Embryonic facial prominence (tissue), 1 donor: ENCODE measurements around the gene CNOT1.
"Not testable (repeated sequence)": the region's sequence is repeated elsewhere in the genome, so short reads cannot be mapped to it uniquely, and the experiment has no call there.

Experiments used
- DNase-seq: peaks from one replicate; pipeline ENCODE4 v3.0.0-alpha.2; 2016; ENCODE audit errors: extremely low spot score

Gene CNOT1

DNA sequence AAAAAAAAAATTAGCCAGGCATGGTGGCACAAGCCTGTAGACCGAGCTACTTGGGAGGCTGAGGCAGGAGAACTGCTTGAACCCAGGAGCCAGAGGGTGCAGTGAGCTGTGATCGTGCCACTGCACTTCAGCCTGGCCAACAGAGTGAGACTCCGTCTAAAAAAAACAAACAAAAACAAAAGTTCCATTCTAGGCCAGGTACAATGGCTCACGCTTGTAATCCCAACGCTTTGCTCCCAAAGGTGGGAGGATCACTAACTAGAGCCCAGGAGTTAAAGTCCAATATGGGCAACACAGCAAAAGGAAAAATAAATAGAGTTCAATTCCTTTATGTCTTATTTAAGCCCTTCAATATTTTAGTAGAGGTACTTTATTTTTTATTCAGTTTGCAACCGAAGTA lies 47.5 kb downstream of the CNOT1 start:
- DNase-seq, result no peak

DNA sequence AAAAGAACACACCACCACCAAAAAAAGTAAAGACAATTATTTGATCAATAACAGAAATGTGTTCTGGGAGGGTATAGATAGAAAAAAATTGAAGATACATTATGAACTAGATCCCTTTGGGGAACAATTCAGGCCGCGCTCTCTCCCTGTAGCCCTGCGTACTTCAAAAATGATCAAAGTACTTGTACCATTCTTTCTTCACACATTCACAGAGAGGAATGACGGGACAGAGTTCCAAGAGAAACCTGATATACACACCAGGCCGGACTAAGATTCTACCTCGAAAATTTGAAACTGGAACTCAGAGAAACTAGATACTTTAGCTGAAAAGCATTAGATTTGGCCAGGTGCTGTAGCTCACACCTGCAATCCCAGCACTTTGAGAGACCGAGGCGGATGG lies 50.0 kb downstream of the CNOT1 start:
- no peak for DNase-seq

DNA sequence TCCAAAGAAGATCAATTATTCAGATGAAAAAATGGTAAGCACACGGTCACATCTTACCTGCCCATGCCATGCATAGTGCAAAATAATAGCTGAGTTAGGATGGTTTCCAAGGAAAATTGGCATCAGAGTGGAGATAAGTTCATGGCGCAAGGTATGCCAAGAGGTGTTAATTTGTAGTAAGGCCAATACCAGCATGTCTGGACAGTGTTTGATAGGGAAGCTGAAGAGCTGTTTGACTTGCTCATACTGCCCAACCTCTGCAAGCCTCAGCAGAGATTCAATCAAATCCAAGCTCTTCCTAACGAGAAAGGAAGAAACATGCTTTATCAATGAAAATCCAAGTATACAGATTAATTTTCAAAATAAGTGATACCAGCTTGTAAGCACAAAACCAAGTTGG lies 51.0 kb downstream of the CNOT1 start:
- DNase-seq, result no peak

DNA sequence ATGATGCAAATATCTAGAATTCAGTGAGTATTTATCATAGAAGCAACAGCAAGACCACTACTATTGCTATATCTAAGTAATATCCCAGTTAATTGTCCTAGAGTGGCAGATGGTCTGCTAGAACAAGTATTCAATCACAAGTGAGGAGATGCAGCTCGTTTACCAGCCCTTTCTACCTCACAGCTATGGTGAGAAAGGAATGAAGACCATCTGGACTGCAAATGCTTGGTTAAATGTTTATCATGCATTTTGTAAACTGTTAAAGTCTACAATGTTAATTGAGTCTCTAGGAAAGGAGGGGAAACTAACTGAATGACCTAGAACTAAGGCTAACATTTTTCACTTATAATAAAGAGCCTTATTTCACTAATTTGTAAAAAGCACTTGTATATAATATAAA lies 52.5 kb downstream of the CNOT1 start:
- DNase-seq, result no peak

DNA sequence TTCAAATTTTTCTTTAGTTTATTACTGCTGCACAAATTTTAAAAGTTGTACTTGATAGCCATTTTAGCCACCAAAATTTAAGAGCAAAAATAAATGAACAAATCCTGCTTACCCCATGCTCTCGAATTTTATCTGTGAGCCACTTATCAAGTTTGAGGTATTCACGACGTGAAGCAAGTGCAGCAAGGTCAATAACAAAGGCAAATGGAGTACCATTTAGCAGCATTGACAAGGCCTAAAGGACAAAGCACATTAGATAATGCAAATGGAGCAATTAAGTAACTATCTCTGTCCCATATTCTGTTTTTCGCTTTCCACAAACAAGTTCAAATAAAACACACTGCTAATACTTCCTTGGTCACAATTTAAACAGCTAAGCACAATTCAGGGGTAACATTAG lies 54.7 kb downstream of the CNOT1 start:
- DNase-seq, result no peak

DNA sequence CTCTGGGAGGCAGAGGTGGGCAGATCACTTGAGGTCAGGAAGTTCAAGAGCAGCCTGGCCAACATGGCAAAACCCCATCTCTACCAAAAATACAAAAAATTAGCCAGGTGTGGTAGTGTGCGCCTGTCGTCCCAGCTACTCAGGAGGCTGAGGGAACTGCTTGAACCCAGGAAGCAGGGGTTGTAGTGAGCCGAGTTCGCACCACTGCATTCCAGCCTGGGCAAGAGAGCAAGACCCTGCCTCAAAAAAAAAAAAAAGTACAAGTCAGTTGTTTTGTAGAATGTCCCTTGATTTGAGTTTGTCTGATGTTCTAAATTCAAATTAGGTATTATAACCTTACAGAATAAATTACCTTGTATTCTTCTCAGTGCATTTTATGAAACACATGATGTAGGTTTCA lies 63.9 kb downstream of the CNOT1 start:
- DNase-seq, result not testable (repeated sequence)

DNA sequence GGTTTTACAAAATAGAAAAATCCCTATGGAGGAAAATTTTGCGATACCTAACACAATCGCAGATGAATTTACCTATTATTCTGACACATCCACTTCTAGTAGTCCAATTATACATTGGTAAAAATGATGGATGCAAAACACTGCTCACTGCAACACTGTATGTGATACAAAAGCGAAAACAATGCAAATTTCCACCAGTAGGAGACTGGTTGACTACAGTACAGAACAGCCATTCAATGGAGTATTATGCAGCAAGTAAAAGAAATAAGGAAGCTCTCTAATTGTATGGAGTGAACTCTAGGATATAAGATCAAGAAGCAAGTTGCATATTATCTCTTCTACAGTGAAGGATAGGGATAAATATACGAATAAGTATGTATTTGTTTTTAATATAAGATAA lies 65.9 kb downstream of the CNOT1 start:
- no peak for DNase-seq

DNA sequence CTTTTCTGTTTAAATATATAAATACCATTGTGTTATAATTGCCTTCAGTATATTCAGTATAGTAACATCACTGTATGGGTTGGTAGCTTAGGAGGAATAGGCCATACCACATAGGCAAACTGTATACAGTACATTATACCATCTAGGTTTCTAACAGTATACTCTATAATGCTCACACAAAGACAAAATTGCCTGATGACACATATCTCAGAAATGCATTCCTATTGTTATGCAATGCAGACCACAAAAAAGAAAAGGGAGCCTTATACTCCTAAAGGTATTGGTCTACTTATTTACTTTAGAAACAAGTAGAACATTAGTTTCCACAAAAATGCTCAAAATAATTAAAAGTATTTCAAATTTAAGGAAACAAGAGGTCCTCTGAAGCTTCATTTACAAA lies 66.4 kb downstream of the CNOT1 start:
- no peak for DNase-seq

DNA sequence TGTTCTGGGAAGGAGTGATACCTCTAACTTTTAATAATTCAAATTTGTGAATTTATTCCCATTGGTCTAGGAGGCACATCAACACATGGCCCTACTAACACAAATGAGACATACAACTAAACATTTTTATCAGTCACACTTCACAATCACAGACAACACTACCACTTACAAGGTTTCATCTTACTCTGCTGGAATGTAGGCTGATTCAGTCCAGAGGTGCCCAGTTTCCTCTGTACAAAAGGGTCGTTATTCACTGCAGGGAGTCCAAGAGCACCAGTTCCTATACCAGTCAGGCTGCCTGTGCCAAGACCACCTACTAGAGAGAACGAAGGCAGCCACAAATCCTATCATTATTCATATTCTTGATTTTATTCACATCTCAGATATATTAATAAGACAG lies 72.9 kb downstream of the CNOT1 start:
- DNase-seq, result no peak

DNA sequence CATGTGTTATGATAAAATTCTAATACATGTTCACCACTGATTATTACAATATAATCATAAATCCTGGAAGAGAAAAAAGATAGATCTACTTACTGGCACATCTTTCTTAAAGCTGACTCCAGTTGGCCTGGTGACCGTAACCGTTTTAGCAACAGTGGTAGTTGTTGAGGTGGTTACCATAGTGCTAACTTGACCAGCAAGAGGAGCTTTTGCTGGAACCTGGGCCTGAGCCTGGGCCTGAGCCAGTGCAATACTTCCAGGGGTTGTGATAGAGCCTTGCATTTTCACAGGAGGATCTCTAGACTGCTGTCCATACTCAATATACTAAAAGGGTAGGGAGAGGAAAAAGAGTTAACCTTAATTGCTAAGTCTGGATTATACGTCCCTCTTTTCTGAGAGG lies 78.1 kb downstream of the CNOT1 start:
- no peak for DNase-seq

DNA sequence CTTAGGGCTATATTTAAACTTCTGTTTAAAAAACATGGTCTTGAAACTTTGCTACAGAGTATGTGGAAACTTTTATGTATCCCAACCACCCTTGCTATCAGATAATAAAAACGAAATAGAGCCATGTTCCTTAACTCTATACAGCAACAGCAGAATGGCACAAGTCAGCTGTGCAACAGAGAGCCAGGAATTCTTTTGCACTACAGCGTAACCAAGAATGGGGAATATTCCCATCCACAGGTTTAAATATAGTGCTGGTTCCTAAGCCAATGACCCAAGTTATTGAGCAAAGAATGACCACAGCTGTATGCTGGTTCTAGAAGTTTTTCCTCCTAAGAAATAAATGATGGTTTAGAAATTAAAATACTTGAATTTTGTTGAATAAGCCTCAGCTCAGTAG lies 81.2 kb downstream of the CNOT1 start:
- no peak for DNase-seq

DNA sequence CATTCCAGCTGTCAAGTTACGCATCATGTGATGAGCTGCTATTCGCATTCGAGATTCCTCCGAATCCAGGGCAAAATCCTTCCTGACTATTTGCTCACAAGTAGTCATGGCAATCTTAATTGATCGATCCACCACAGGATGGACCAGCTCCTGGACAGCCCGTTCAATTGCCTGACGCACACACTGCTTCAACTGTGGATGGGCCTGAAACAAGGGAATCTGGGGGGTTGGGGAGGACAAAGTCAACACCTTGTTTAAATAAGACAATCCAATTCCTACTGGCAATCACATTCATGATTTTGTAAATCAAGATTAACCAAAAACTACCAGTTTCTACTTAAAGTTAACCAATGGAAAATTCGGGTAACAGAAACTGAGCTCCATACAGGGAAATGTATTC lies 85.9 kb downstream of the CNOT1 start:
- no peak for DNase-seq

DNA sequence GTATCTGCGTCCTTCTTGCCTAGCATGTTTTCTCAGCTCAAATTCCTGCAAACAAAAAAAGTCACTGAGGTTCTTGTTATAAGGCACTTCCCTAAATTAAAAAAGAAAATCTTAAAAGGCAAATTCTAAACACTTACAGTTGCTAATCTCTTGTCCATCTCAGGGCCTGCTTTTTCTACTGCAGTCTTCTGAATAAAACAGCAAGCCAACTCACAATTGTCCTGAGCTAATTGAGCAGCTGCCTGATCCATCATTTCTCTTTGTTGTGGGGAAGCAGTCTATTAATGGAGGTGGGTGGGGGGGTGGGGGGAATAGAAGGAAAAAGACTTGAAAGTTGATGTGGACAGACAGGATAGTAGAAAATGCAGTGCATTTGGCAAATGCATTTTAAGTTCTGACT lies 87.3 kb downstream of the CNOT1 start:
- no peak for DNase-seq

DNA sequence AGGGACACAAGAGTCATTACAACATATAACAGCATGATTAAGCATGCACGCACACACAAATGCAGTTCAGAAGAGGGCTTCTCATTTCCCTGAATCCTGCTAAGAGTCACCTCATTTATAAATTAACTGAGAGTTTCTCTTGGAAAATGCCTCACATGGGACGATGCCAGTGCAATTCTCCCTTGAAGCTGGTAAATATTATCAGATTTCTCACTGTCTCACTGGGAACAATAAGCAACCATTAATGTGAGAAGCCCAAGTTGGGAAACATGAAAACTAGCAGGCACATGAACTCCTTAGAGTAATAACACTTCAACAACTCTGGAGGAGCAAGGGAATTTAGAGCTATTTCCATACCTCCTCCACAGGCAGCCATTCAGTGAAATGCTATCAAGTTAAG lies 87.9 kb downstream of the CNOT1 start:
- DNase-seq, result no peak

DNA sequence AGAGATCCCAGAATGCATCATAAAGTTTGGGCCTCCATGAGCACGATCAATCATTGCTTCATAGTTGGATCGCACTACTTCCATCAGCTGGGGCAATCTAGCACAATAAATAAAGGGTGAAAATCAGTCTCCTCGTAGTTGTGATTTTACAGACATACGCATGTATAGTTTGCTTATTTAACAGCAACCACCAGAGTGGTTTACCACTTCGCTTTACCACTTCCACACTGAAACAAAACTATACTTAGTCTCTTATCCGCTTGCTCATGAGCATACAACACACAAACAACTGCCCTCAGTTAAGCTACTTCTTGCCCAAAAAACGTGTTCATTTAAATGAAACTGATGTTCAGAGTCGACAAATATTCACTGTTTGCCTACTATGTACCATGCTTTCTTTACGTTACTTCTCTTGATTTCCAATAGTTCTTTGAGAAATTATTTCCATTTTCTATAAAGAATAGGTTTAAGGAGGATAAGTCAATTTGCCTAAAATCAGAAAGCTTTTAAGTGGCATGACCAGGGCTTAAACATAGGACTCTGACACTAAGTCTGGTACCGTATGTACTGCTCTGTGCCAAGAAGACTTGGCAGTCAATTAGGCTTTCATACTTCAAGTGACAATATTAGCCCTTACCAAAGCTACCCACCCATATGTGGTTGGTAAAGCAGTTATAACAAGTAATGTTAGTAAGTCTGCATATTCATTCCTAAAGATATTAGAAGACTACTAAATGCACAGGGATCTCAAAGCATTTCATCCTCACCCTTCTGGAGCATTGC lies 92.3 kb downstream of the CNOT1 start:
- DNase-seq, result no peak

DNA sequence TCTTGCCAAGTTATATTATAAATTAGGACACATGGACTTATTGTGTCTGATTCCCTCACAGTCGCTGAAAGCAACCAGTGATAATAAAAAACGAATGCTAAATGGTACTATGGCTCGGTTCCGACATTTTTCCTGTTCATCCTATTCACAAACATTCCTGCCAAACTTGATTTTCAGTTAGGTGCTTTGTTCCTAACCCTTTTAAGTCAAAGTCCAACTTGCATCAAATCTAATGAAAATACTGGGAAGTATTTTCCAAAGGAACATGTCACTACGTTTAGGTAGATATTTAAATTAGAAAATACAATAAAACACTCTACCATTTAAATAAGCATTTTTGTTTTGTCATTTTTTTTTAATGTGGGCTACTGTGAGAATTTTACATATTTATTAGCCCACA lies 93.3 kb downstream of the CNOT1 start:
- no peak for DNase-seq

DNA sequence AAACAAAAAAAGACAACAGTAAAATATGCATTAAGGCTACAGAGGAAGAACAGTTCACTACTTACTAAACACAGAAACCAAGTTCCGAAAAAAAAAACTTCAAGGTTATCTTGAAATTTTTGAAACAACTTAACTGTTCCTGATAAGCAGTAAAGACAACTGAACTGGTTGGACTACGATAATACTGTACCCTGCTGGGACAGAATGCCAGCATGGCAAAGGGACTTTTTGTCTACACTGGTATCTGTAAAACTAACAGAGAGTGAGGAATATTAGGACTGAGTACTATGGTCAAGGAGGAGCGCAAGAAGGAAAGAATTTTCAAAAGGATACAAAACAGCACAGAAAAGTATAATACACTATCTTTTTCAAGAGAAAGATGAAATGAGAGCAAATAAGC lies 94.5 kb downstream of the CNOT1 start:
- no peak for DNase-seq

DNA sequence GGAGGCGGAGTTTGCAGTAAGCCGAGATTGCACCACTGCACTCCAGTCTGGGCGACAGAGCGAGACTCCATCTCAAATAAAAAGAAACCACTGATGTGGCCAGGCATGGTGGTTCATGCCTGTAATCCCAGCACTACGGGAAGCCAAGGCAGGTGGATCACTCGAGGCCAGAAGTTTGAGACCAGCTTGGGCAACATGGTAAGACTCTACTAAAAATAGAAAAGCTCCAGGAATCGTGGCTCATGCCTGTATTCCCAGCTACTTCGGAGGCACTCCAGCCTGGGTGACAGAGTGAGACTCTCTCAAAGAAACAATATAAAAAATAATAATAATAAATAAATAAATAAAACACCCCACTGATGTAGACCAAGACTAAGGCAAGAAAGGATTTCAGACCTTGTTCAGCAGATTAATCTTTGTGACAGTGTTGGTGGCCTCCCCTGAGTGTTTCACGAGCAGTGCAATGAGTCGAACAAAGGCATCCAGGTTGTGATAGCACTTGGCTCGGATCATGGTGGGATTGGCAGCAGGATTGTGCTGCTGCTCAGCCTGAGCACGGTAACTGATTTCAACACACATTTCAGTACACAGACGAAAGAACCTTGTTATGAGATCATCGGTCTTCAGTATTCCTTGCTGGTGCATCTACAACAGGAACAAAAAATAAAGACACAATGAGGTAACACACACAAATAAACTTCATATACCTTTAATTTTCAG lies 95.7 kb downstream of the CNOT1 start:
- DNase-seq, result no peak

DNA sequence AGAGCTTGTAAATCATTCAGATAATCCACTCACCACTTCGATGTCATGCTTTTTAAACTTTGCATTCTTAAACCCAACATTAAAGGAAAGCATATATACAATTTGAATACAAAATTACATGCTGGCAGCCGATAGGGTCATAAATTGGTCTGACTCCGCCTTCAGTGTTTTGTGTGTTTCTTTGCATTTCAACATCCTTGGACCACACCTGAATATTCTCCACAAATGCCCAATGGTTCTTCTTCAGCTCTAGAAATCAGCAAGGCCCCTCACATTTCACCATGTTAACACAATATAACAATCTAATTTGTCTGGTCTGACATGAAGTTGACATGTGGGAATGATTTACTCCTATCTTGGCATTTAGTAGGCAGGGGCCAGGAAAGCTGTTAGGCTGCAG lies 97.2 kb downstream of the CNOT1 start:
- DNase-seq, result no peak

DNA sequence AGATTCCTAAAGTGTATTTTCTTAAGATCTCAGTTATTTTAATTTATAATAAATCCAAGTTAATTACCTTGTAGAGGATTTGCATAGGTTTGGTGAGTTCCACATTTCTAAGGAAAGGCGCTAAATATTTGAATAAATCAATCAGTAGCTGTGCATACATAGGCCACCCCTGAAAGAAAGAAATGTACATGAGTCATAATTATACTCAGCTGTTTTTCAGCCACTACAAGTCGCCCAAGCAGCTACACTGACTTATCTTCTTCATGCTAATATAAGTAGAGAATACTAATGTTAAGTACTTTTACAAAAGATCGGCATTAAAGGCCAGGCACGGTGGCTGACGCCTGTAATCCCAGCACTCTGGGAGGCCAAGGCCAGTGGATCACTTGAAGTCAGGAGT lies 99.4 kb downstream of the CNOT1 start:
- DNase-seq, result no peak

DNA sequence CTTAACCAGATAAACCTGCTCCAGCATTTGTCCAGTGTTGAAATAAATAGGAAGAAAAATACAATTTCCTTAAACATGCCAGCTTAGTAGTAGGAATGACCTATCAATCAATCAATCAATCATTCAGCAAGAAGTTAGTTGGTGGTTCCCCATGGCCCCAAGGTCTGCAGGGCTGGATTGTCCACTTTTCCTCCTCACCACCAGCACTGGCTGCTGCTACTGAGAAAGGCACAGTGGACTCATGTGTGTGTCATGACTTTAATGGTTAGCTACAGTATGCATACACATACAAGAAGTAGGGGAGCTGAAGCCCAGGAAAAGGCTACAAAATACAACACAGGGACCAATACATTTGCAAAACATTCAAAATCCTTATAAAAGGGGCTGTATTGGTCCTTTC lies 109.9 kb downstream of the CNOT1 start:
- no peak for DNase-seq

DNA sequence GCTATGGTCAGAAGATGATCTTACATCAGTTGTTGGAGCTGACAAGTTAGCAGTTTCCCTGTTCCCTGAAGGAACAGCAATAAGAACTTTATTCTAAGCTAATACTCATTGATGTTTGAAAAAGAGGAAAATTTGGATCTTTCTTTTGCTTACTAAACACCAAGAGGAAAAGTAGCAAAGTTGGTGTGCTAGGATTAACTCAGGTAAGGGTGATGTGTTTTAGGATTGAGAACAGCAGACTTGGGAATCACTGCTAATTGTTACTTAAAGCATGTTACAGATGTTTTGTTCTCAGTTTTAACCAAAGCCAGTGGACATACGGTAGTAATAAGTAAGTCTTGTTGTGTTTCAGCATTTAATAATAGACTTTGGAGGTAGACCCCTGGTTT lies 110.7 kb downstream of the CNOT1 start:
- no peak for DNase-seq

DNA sequence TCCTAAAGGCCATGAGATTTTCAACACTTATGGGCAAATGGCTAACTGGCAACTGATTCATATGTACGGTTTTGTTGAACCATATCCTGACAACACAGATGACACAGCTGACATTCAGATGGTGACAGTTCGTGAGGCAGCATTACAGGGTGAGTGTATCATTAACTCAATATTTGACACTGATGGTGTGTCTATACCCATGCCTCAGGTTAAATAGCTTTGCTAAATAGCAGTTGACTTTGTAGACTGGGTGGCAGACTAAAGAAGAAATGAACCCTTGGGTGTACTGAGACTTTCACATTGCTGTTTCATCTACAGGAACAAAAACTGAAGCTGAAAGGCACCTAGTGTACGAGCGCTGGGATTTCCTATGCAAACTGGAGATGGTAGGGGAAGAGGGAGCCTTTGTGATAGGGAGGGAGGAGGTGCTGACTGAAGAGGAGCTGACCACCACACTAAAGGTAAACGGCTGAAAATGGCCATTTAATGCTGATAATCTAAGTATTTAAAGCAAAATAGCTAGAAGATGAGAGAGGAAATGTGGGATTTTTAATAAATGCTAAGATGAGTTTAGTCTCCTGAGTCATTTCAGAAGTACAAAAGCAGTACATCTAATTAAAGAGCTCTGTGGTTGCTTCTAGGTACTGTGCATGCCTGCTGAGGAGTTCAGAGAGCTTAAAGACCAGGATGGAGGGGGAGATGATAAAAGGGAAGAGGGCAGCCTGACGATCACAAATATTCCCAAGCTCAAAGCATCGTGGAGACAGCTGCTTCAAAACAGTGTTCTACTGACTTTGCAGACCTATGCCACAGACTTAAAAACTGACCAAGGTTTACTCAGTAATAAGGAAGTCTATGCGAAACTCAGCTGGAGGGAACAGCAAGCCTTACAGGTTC lies 111.3 kb downstream of the CNOT1 start:
- DNase-seq, result no peak
